GM19397 (cell line): ENCODE results near the gene SLC26A8.

Source experiments
- ATAC-seq: cut with Tn5 transposase; IDR thresholded peaks from one replicate; pipeline ENCODE4 v1.9.1; 2021; ENCODE audit warnings: mild to moderate bottlenecking, moderate library complexity; ENCODE audit not compliant: unreplicated experiment

SLC26A8 gene

GRCh38 chr6:36023996-36024795 is at the start of gene SLC26A8:
Gene SLC26A8 (minus strand): TSS chr6:36024641. CDS start chr6:36019707, 4,934 bp downstream.
- no peak for ATAC-seq

- ATAC-seq = no peak
These were observed 49.1 kb upstream of the SLC26A8 start for GRCh38 chr6:36073587-36073986.

- ATAC-seq = no peak
These were observed 48.2 kb upstream of the SLC26A8 start for GRCh38 chr6:36072681-36073080.

- no peak for ATAC-seq
These were observed 47.3 kb upstream of the SLC26A8 start for GRCh38 chr6:36071714-36072113.

- no peak for ATAC-seq
These were observed 46.8 kb upstream of the SLC26A8 start for GRCh38 chr6:36071281-36071680.

- no peak for ATAC-seq
These were observed 45.8 kb upstream of the SLC26A8 start for GRCh38 chr6:36070252-36070651.

- ATAC-seq = no peak
These were observed 45.1 kb upstream of the SLC26A8 start for GRCh38 chr6:36069573-36069972.

- ATAC-seq = no peak
These were observed 44.1 kb upstream of the SLC26A8 start for GRCh38 chr6:36068586-36068985.

- ATAC-seq = no peak
These were observed 43.6 kb upstream of the SLC26A8 start for GRCh38 chr6:36068012-36068392.

GRCh38 chr6:36067374-36068011 is 43.1 kb upstream of the SLC26A8 start:
- ATAC-seq = no peak

- no peak for ATAC-seq
These were observed 42.4 kb upstream of the SLC26A8 start for GRCh38 chr6:36066817-36067216.

- no peak for ATAC-seq
These were observed 41.5 kb upstream of the SLC26A8 start for GRCh38 chr6:36065916-36066315.

GRCh38 chr6:36064770-36065396 is 40.4 kb upstream of the SLC26A8 start:
- ATAC-seq = no peak

- no peak for ATAC-seq
These were observed 39.0 kb upstream of the SLC26A8 start for GRCh38 chr6:36063318-36064060.

- ATAC-seq = no peak
These were observed 37.8 kb upstream of the SLC26A8 start for GRCh38 chr6:36062247-36062646.

- ATAC-seq = no peak
These were observed 36.8 kb upstream of the SLC26A8 start for GRCh38 chr6:36061236-36061635.

GRCh38 chr6:36056178-36056577 is 31.7 kb upstream of the SLC26A8 start:
- no peak for ATAC-seq

GRCh38 chr6:36054956-36055355 is 30.5 kb upstream of the SLC26A8 start:
- no peak for ATAC-seq

GRCh38 chr6:36054415-36054814 is 30.0 kb upstream of the SLC26A8 start:
- no peak for ATAC-seq

- ATAC-seq = no peak
These were observed 29.4 kb upstream of the SLC26A8 start for GRCh38 chr6:36053878-36054277.

GRCh38 chr6:36052097-36052496 is 27.7 kb upstream of the SLC26A8 start:
- no peak for ATAC-seq
